Mammary epithelial cell (primary cell): ENCODE measurements around the gene KLHL29.

Experiments used
- CTCF ChIP-seq, 2 donors: IDR thresholded peaks in 1 of 2; conservative IDR thresholded peaks in 1 of 2; 2 replicates each; pipeline ENCODE4 v1.5.1; 2011 to 2012; ENCODE audit warnings: inconsistent platforms in 2 of 2, low read length in 2 of 2, mild to moderate bottlenecking in 2 of 2, control low read depth in 1 of 2, low read depth in 1 of 2; ENCODE audit not compliant: insufficient read depth in 1 of 2; ENCODE audit errors: extremely low read depth in 1 of 2
- EZH2 ChIP-seq: IDR thresholded peaks from 2 replicates; pipeline ENCODE4 v1.6.1; 2012; ENCODE audit warnings: low read length, inconsistent platforms, borderline replicate concordance

GRCh38 chr2:23518481-23519333, 133.7 kb downstream of the KLHL29 start:
- TF ChIP-seq CTCF (conservative IDR thresholded peaks at IDR 0.05 in 1 of 2, IDR thresholded peaks at IDR 0.05 in 1 of 2; ENCODE audit: extremely low read depth in 1 of 2, insufficient read depth in 1 of 2, low read depth in 1 of 2, low read length in 2 of 2) (no peak), EZH2 (no peak)
